Measurements from ENCODE around the gene OSR1. TPM values are rescaled to one million over a fixed set of nuclear protein-coding genes. Genes with fewer than 3 reads are reported as not detected.

OSR1 gene
- total and polyA plus RNA-seq, 4 donors: 0.14 to 0.70 (median 0.17) TPM; not detected in 1

- TF ChIP-seq CTCF (IDR thresholded peaks at IDR 0.05; ENCODE audit: low read depth, low read length, missing input control): no peak
These were observed 2.5 kb upstream of the OSR1 start (continued) for GRCh38 chr2:19360966-19361321.

- no peak for DNase-seq (ENCODE audit: low spot score)
- Histone ChIP-seq H3K27ac (ENCODE audit: low read depth in 1 of 2, low read length in 2 of 2) (no peak overlapping the region), H3K4me1 (ENCODE audit: control insufficient read depth in 4 of 4, insufficient read depth in 4 of 4, low read length in 3 of 4) (peaks cover 6 to 48% (median 32%) of the 10 kb centered on the region in 4 donors), H3K9me3 (ENCODE audit: control insufficient read depth in 4 of 4, low read length in 3 of 4) (no peaks in the 10 kb centered on the region), H3K36me3 (ENCODE audit: control insufficient read depth in 4 of 4, insufficient read depth in 3 of 4, low read depth in 1 of 4, low read length in 3 of 4) (no peaks in the 10 kb centered on the region), H3K9ac (ENCODE audit: low read depth in 1 of 2, low read length in 2 of 2) (no peak overlapping the region), H3K27me3 (ENCODE audit: control insufficient read depth in 4 of 4, insufficient read depth in 4 of 4, low read length in 3 of 4) (peaks cover 0 to 22% (median 4%) of the 10 kb centered on the region in 4 donors), H3K4me3 (ENCODE audit: low read depth in 1 of 3, low read length in 3 of 3) (no peak overlapping the region)
- no peak for TF ChIP-seq HNF4G (IDR thresholded peaks at IDR 0.05)
- TF ChIP-seq FOXA1 (IDR thresholded peaks at IDR 0.05): no peak
- no peak for TF ChIP-seq CTCF (IDR thresholded peaks at IDR 0.05; ENCODE audit: low read depth, low read length, missing input control)
- 86% methylated on average over 4 of the region's 4 CpGs for WGBS
These were observed 2.0 kb upstream of the OSR1 start for GRCh38 chr2:19360266-19360965.

- peaks cover 6 to 48% (median 32%) of the 10 kb centered on the region in 4 donors for H3K4me1 ChIP-seq (ENCODE audit: control insufficient read depth in 4 of 4, insufficient read depth in 4 of 4, low read length in 3 of 4)
- no peaks in the 10 kb centered on the region for H3K36me3 ChIP-seq (ENCODE audit: control insufficient read depth in 4 of 4, insufficient read depth in 3 of 4, low read depth in 1 of 4, low read length in 3 of 4)
- peaks cover 0 to 27% (median 9%) of the 10 kb centered on the region in 4 donors for H3K27me3 ChIP-seq (ENCODE audit: control insufficient read depth in 4 of 4, insufficient read depth in 4 of 4, low read length in 3 of 4)
- H3K9me3 ChIP-seq (ENCODE audit: control insufficient read depth in 4 of 4, low read length in 3 of 4): no peaks in the 10 kb centered on the region
- no peak for DNase-seq (ENCODE audit: low spot score)
- H3K9ac ChIP-seq (ENCODE audit: low read depth in 1 of 2, low read length in 2 of 2): no peak overlapping the region
- H3K27ac ChIP-seq (ENCODE audit: low read depth in 1 of 2, low read length in 2 of 2): no peak overlapping the region
- 82% methylated on average over 4 of the region's 4 CpGs for WGBS
- no peak for TF ChIP-seq JUND (IDR thresholded peaks at IDR 0.05)
- no peak for TF ChIP-seq ATF3 (IDR thresholded peaks at IDR 0.05)
- no peak overlapping the region for H3K4me3 ChIP-seq (ENCODE audit: low read depth in 1 of 3, low read length in 3 of 3)
These were observed 1.0 kb upstream of the OSR1 start for GRCh38 chr2:19359456-19359855.

- 24% methylated on average over 14 of the region's 14 CpGs for WGBS
- no peak overlapping the region for H3K27ac ChIP-seq (ENCODE audit: low read depth in 1 of 2, low read length in 2 of 2)
- H3K4me3 ChIP-seq (ENCODE audit: low read depth in 1 of 3, low read length in 3 of 3): peak overlapping the region in 1 of 3 donors; percentile 50
- peaks cover 0 to 30% (median 11%) of the 10 kb centered on the region in 4 donors for H3K27me3 ChIP-seq (ENCODE audit: control insufficient read depth in 4 of 4, insufficient read depth in 4 of 4, low read length in 3 of 4)
- H3K9ac ChIP-seq (ENCODE audit: low read depth in 1 of 2, low read length in 2 of 2): no peak overlapping the region
- H3K9me3 ChIP-seq (ENCODE audit: control insufficient read depth in 4 of 4, low read length in 3 of 4): no peaks in the 10 kb centered on the region
- peaks cover 6 to 48% (median 32%) of the 10 kb centered on the region in 4 donors for H3K4me1 ChIP-seq (ENCODE audit: control insufficient read depth in 4 of 4, insufficient read depth in 4 of 4, low read length in 3 of 4)
- no peaks in the 10 kb centered on the region for H3K36me3 ChIP-seq (ENCODE audit: control insufficient read depth in 4 of 4, insufficient read depth in 3 of 4, low read depth in 1 of 4, low read length in 3 of 4)
- DNase-seq (ENCODE audit: low spot score): no peak
- TF ChIP-seq HNF4A (conservative IDR thresholded peaks at IDR 0.05) (no peak), YY1 (IDR thresholded peaks at IDR 0.05) (no peak), REST (IDR thresholded peaks at IDR 0.05) (no peak), RXRA (IDR thresholded peaks at IDR 0.05) (no peak), NR2F2 (IDR thresholded peaks at IDR 0.05) (no peak), TAF1 (conservative IDR thresholded peaks at IDR 0.05) (no peak), GABPA (IDR thresholded peaks at IDR 0.05 in 1 of 2, conservative IDR thresholded peaks at IDR 0.05 in 1 of 2) (no peak), HNF4G (IDR thresholded peaks at IDR 0.05) (no peak), CTCF (IDR thresholded peaks at IDR 0.05; ENCODE audit: low read depth, low read length, missing input control) (no peak), ATF3 (IDR thresholded peaks at IDR 0.05) (no peak), SP1 (IDR thresholded peaks at IDR 0.05) (no peak)
These were observed 566 bp upstream of the OSR1 start for GRCh38 chr2:19359021-19359357.
